ENCODE data around the gene GLRX3.
"Not testable (repeated sequence)": the region's sequence is repeated elsewhere in the genome, so short reads cannot be mapped to it uniquely, and the experiment has no call there.

Gene GLRX3

DNA sequence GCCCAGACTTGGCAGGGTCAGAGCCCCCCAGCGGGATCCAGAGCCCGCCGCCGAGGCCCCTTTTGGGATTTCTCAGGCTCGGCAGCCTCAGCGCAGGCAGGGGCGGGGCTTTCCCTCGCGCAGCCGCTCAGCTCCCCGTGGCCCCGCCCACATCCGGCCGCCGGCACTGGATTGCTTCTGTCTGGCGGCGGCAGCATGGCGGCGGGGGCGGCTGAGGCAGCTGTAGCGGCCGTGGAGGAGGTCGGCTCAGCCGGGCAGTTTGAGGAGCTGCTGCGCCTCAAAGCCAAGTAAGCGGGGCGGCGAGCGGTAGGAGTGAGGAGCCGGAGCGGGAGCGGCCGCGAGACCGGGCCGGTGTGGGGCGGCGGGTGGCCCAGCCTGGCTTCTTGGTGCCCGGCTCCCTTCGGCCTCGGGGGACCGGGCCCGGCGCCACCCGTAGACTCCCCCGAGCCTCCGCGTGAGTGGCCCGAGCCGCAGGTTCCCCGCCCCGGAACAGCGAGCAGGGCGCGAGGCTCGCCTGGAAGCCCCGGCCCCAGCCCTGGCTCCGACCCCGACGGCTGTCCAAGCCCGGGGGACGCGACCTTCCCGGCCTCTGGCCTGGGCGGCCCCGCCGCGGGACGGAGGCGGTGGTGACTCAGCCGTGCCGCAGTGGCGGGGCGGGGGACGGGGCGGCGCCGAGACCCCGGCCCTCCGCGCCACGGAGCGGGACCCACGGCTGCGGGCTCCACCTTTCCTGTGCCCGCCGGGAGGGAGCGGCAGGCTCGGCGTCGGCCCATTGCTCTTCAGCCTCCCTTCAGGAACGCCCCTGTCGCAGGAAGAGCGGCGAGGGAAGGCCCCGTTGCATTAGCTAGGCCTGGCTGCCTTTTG is at the start of gene GLRX3:
Gene GLRX3 (plus strand): TSS at position 166 of the 864 bp plus-strand sequence. CDS start 30 bp downstream, at position 196.
- in situ Hi-C loops (cut with HindIII; ENCODE audit: low sequenced_read_pairs): no loop called here

DNA sequence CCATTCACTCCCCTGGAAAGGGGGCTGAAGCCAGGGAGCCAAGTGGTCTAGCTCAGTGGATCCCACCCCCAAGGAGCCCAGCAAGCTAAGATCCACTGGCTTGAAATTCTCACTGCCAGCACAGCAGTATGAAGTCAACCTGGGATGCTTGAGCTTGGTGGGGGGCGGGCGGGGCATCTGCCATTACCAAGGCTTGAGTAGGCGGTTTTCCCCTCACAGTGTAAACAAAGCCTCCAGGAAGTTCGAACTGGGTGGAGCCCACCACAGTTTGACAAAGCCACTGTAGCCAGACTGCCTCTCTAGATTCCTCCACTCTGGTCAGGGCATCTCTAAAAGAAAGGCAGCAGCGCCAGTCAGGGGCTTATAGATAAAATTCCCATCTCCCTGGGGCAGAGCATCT is 45.6 kb upstream of the GLRX3 start:
- in situ Hi-C loops (cut with HindIII; ENCODE audit: low sequenced_read_pairs): not testable (repeated sequence)

DNA sequence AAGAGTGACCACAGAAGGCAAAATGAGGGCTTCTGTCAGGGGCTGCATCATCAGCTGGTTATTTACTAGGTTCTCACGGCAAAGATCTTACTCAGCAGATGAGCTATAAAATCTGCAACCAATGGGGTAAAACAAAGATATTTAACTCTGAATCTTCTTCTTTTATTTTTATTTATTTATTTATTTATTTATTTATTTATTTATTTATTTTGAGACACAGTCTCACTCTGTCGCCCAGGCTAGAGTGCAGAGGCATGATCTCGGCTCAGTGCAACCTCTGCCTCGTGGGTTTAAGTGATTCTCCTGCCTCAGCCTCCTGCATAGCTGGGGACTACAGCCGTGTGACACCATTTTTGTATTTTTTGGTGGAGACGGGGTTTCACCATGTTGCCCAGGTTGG is 36.8 kb upstream of the GLRX3 start:
- in situ Hi-C loops (cut with HindIII; ENCODE audit: low sequenced_read_pairs): no loop called here

DNA sequence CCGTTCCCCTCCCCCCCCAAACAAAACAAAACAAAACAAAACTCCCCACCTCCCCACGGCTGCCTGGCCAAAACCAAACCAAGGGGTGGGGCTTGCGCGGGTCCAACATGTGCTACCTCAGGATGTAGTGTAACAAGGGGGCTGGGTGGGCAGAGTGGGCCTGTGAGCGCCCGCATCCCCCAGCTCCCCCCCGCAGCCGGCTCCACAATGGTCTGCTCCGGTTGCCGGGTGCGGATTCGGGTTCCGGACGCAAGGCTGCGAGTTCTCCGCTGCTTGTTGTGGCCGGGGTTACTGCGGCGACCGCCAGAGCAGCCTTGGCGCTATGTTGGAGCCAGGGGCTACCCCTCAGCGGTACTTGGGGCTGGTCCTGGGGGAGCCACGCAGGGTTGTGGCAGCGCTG is 30.5 kb upstream of the GLRX3 start:
- in situ Hi-C loops (cut with HindIII; ENCODE audit: low sequenced_read_pairs): no loop called here

DNA sequence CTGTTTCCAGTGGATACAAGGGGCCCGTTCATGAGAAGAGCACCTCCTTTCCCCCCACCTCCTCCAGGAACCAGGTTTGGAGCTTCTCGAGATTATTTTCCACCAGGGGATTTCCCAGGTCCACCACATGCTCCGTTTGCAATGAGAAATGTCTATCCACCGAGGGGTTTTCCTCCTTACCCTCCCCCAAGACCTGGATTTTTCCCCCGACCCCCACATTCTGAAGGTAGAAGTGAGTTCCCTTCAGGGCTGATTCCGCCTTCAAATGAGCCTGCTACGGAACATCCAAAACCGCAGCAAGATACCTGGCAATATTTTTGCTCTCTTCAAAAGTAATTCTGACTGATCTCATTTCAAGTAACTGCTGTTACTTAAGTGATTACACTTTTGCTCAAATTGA is 28.0 kb upstream of the GLRX3 start:
- in situ Hi-C loops (cut with HindIII; ENCODE audit: low sequenced_read_pairs): not testable (repeated sequence)

DNA sequence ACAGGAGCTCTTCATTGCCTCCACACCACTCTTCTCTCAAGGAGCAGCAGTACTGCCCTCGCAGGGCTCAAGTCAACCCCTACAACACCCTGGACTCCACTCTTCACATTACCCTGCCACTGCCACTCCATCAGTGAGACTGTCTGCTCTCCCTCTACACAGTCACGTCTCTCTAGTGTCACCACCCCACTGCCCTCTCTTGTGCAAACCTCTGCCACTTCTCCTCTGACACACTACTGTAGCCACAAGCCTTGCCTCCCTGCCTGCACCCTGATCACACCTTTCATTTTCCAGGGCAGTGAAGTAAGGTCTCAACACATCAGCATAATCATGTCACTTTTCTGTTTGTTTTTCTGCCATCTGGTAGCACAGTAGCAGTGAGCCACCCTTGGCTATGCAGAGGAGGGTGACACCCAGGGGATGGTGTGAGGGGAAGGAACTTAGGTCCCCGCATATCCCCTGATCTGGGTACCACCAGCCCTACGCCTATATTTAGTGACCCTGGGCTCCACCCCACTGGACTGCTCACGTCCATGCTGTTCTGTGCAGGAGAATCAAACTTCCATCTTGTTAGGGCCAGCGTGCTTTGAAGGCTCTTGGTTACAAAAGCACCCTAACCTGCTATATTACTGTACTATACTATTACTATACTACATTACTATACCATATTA is 27.1 kb upstream of the GLRX3 start:
- in situ Hi-C loops (cut with HindIII; ENCODE audit: low sequenced_read_pairs): no loop called here

DNA sequence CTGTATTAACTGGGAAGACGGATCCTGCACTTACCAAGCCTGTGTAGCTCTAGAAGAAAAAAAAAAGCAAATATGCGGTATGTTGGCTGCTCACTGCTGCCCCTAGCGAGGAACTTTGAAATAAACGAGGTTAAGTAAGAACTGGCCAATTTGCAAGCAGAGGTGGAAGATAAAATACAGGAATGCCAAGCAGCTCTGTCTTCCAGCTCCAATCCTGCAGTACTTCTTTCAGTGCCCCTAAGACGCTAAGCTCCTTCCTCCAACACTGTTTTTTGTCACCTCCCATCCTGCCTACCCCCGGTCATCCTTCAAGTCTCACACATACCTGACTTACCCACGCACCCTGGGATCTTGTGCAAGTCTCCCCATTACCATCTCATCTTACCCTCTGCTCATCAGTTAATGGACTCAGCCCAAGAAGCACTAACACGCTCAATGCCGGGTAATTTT is 26.4 kb upstream of the GLRX3 start:
- in situ Hi-C loops (cut with HindIII; ENCODE audit: low sequenced_read_pairs): no loop called here

DNA sequence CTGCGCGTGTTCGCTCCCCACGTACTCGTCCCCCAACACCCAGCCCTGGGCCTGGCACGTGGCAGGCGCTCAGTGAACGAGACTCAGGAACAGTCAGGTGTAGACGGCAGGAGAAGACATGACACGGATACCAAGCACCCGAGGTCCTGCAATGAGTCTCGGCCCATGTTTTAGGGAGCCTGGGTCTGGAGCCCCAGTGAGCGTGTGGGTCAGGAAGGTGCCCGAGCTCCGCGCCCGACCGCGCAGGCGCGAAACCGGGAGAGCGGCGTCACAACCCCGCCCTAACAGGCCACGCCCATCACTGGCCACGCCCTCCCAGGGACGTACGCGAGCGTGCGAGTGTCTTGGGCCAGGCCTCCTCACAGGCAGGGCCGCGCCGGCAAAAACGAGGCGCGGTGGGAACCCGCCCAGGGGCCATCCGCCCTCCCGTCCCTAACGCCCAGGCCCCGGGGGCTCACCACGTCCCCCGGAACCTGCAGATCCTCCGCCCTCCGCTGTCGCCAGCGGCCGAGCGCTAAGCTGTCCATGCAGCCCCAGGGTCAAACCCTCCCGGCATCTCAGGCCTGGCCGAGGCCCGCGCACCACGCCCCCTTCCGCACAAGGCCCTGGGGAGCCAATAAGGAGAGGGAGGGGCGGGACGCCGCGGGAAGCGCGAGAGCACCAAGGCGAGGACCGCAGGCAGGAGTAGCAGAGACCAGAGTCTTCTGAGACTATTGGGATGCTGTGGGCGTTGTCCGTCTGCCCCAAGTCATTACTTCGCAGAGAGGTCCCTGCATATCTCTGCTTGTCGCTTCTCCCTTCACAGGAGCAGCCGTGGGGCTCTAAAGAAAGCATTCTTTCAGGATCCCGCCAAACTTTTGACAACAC is 25.7 kb upstream of the GLRX3 start, which contains the start of gene C10orf143:
Gene C10orf143 (minus strand): TSS at position 585 of the 867 bp plus-strand sequence. CDS start 58 bp downstream, at position 527.
- in situ Hi-C loops (cut with HindIII; ENCODE audit: low sequenced_read_pairs): no loop called here

DNA sequence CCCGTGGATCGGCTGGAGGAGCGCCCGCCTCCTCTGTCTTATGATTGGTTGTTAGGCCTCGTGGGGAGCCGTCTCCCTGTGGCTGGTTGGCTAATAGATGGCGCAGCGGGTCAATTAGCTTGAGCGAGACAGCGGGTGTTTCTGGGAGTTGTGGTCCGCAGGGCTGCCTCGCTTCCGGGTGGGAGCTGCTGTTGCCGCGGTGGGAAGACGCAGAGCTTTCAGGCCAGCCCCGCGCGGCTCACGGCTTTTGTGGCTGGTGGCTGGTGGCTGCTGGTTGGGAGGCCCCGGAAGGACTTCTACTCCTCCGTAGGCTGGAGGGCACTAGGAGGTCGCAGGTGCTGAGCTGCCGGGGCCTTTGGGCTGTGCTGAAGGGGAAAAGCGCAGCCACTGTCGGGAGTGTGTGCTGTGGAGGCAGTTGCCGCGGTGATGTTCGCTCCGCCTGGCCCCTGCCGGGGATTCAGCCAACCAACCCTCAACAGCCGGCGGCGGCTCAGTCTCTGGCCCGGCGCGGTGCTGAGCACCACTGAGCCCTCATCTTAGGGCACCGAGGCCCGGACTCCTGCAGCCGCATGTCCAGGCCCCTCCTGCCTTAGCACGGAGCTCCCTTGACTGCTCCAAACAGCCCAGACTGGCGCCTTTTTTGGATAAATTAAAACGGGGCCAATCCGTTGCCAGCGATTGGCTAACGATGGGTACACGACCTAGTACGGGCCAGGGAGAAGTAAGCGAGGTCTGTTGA is 24.9 kb upstream of the GLRX3 start:
- in situ Hi-C loops (cut with HindIII; ENCODE audit: low sequenced_read_pairs): no loop called here

DNA sequence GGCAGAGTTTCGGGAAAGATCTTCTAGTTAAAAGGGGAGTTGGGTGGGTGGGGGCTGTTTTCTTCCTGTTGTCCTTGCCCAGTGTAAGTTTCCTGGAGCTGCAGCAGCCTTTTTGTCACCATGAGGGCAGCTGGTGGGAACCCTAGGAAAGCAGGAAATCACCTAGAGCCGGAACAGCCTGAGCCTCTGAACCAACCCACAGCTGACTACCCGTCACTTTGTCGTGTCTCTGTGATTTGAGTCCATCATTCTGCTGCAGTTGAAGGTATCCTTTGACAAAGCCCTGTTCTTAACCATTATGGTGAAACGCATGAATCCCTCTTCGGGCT is 24.4 kb upstream of the GLRX3 start:
- in situ Hi-C loops (cut with HindIII; ENCODE audit: low sequenced_read_pairs): no loop called here

DNA sequence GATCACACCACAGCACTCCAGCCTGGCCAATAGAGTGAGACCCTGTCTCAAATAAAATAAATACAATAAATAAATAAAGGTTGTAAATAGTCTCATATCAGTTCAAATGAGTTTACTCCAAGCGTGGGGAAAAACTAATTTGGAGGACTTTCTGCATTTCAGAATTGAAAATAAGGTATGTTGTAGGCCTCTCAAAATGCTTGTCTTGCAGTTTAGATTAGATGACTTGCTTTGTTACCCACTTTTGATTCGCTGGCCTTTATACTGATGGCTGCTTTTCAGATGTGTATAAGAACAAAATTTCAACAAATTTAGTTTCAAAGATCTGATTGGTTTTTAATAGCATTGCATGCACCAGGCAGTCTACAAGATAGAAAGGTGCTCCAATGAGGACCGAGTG is 23.4 kb upstream of the GLRX3 start:
- in situ Hi-C loops (cut with HindIII; ENCODE audit: low sequenced_read_pairs): no loop called here

DNA sequence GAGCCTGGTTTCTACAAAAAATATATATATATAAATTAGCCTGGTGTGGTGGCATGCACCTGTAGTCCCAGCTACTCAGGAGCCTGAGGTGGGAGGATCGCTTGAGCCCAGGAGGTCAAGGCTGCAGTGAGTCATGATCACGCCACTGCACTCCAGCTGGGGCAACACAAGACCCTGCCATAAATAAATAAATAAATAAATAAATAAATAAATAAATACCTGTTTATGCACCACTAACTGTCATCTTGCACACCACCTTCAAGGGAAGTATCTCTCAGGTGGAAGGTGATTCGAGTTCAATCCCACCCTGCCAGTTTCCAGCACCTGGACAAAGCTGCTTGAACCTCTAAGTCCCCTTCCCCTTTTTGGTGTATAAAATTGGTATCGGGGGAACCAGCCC is 19.2 kb upstream of the GLRX3 start:
- in situ Hi-C loops (cut with HindIII; ENCODE audit: low sequenced_read_pairs): not testable (repeated sequence)

DNA sequence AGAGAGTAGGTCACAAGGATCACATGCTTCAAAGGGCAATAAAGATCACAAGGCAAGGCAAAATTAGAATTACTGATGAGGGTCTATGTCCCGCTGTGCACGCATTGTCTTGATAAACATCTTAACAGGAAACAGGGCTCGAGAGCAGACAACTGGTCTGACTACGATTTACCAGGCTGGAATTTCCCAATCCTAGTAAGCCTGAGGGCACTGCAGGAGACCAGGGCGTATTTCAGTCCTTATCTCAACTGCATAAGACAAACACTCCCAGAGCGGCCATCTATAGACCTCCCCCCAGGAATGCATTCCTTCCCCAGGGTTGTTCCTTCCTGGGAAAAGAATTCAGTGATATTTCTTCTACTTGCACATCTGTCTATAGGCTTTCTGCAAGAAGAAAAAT is 18.7 kb upstream of the GLRX3 start:
- in situ Hi-C loops (cut with HindIII; ENCODE audit: low sequenced_read_pairs): not testable (repeated sequence)

DNA sequence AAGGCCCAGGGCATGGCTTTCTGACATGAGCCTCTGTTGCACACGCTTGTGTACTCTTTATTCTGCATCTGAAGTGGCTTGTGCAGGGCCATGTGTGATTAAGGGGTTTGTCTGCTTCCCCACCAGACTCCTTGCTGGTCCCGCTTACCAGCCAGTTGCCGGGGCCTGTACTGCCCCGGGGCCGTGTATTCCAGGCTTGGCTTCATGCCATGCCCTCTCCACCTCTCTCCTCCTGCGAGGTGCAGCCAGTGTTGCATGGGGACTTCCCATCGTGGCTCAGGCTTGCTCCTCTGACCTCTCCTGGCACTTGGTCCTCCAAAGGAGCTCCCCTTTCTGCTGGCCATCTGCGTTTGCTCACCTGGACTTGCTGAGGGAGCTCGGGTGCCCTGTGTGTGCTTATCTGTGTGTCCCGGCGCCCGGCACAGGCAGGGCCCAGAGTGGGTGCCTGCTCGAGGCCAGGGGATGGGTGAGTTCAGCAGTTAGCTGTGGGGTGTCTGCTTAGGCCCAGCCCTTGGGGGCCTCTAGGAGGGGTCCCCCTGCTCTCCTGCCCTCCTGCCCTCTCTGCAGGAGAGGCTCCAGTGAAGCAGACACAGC is 14.6 kb upstream of the GLRX3 start:
- in situ Hi-C loops (cut with HindIII; ENCODE audit: low sequenced_read_pairs): no loop called here

DNA sequence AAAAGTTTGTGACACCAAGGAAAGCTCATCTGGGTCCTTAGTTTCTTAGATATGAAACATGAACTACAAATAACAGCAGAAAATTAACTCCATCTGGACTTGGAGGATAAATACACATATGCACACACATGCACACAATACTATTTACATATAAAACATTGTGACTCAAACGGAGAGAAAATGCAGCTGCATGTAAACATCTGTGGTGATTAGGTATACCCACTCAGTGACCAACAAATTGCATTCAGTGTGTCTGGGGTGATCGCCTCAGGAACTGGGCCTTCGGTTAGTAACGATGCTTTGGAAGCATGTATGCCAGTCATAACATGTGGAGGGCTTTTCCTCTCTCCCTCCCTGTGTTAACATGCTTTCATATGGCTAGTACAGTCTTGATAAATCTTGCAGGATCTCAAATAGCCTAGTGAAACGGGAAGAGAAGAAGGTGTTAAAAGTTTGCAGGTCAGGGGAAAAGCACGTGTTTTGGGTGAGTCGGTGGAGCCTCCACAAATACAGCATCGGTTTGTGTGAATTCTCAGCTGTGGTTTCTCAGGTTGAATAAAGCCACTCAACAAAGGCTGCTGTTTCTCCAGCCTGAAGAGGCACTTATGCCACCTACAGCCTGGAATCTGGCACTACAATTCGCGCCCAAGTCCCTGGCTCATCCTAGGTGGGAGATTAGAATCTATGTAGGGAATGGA is 8.7 kb upstream of the GLRX3 start:
- in situ Hi-C loops (cut with HindIII; ENCODE audit: low sequenced_read_pairs): no loop called here

DNA sequence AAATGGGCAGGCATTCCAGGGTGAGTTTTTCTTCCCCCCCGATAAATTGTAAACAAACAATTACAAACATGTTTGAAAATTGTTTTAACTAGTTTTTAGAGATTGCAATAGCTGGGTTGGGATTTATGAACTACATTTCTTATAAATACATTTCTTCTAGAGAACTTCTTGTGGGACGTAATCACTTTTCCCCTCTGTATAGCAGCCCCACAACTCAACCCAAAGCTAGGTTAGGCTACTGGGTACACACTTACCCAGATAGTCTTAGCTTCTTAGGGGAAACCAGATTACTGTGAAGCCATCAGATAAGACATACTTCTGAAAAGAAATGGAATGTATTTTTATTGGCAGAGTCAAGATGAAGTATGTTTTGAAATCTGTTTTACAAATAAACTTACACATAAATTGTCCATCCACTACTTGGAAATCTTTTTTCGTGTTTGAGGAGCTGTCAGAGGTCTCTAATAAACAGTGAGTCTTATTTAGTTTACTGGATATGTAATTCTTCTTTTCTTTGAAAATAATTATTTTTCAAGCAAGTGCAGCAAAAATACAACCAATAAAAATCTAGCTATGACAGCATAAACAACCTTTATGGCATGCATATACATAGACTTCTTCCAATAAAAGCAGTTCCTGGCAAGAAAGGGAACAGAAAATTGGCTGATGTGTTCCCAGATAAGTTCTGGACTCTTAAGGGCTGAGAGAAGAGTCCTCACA is 8.0 kb upstream of the GLRX3 start:
- in situ Hi-C loops (cut with HindIII; ENCODE audit: low sequenced_read_pairs): no loop called here

DNA sequence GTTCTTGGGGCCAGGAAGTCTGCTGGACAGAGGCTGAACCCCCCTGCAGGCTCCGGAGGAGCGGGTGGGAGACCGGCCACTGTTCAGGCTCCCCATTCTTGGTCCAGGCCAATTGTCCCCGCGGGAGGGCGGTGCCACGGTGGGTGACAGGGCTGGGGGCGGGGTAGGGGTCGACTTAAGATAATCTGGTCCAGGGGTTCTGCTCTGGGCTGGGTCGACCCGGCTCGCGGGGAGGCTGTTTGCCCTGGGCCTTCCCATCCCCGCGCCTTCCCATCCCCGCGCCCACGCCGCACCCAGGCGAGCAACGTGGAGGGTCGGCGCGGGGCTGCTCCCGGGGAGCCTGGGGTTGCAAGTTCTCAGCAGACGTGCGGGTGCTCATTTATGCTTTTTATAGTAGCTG is 7.3 kb upstream of the GLRX3 start:
- in situ Hi-C loops (cut with HindIII; ENCODE audit: low sequenced_read_pairs): no loop called here

DNA sequence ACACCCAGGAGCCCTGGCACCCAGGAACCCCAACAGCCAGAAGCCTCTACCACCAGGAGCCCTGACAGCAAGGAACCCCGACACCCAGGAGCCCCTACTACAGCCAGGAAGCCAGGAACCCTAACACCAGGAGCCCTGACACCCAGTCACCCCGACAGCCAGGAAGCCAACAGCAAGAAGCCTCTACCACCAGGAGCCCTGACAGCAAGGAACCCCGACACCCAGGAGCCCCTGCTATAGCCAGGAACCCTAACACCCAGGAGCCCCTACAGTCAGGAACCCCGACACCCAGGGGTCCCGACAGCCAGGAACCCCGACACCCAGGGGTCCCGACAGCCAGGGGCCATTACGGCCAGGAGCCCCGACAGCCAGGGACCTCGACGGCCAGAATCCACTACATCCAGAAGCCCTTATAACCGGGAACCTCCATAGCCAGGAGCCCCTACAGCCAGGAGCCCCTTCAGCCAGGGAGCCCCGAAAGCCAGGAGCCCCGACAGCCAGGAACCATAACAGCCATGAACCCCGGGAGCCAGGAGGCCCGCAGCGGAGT is 440 bp upstream of the GLRX3 start:
- in situ Hi-C loops (cut with HindIII; ENCODE audit: low sequenced_read_pairs): no loop called here

DNA sequence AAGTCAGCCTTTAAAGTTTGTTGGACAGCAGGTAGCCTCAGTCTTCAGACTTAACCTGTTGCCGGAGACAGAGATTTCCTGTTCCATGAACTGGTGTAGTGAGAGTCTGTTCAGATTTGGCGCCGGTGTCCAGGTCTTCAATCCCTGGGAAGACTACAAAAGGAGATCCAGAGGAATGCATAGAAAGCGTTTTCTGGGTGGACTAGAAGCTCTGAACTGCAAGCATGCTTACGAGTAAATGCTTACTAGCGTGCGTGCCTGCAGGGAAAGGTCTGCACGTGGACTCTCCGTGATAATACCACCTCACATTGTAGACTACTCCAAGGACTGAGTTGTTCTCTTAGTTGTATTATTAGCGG is 878 bp downstream of the GLRX3 start:
- in situ Hi-C loops (cut with HindIII; ENCODE audit: low sequenced_read_pairs): no loop called here

Data from DLD1 (cell line).